Parietal lobe (tissue), 2 donors: ENCODE results near the gene ZNF318. TPM values are rescaled to one million over a fixed set of nuclear protein-coding genes. Genes with fewer than 3 reads are reported as not detected.

Experiments
- small RNA-seq: library from RNA; depleted of rRNA; stranded (forward); fragments of <200 nt; gene quantifications from one replicate; pipeline ENCODE3, GENCODE V24; 2014; ENCODE audit warnings: low replicate concordance
- total RNA-seq: library from RNA; depleted of rRNA; stranded (reverse); fragments of >200 nt; gene quantifications from one replicate; pipeline ENCODE4 v1.2.3, GENCODE V29; 2014

The ZNF318 gene, protein sequence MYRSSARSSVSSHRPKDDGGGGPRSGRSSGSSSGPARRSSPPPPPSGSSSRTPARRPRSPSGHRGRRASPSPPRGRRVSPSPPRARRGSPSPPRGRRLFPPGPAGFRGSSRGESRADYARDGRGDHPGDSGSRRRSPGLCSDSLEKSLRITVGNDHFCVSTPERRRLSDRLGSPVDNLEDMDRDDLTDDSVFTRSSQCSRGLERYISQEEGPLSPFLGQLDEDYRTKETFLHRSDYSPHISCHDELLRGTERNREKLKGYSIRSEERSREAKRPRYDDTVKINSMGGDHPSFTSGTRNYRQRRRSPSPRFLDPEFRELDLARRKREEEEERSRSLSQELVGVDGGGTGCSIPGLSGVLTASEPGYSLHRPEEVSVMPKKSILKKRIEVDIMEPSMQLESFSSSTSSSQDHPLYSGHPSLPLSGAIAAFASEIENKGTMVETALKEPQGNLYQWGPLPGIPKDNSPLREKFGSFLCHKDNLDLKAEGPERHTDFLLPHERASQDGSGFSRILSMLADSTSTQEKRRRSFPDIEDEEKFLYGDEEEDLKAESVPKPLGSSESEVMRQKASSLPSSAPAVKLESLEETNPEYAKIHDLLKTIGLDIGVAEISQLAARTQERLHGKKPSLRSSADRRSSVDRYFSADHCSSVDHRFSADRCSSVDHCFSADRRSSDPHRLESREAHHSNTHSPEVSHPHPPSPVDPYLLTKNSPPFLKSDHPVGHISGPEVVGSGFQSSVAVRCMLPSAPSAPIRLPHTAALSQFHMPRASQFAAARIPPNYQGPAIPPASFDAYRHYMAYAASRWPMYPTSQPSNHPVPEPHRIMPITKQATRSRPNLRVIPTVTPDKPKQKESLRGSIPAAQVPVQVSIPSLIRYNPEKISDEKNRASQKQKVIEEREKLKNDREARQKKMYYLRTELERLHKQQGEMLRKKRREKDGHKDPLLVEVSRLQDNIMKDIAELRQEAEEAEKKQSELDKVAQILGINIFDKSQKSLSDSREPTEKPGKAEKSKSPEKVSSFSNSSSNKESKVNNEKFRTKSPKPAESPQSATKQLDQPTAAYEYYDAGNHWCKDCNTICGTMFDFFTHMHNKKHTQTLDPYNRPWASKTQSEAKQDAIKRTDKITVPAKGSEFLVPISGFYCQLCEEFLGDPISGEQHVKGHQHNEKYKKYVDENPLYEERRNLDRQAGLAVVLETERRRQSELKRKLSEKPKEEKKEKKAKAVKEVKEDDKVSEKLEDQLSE (N-terminal part only)
- total RNA-seq: 38.5 TPM

GRCh38 chr6:43369174-43370002 is at the start of gene ZNF318:
Gene ZNF318 (minus strand): TSS chr6:43369647. CDS start chr6:43369365, 282 bp downstream.

GRCh38 chr6:43308101-43308989 is 61.1 kb downstream of the ZNF318 start, which contains the start of gene CRIP3:
Gene CRIP3 (minus strand): TSS chr6:43308826. CDS start chr6:43308792, 34 bp downstream.

DNA sequence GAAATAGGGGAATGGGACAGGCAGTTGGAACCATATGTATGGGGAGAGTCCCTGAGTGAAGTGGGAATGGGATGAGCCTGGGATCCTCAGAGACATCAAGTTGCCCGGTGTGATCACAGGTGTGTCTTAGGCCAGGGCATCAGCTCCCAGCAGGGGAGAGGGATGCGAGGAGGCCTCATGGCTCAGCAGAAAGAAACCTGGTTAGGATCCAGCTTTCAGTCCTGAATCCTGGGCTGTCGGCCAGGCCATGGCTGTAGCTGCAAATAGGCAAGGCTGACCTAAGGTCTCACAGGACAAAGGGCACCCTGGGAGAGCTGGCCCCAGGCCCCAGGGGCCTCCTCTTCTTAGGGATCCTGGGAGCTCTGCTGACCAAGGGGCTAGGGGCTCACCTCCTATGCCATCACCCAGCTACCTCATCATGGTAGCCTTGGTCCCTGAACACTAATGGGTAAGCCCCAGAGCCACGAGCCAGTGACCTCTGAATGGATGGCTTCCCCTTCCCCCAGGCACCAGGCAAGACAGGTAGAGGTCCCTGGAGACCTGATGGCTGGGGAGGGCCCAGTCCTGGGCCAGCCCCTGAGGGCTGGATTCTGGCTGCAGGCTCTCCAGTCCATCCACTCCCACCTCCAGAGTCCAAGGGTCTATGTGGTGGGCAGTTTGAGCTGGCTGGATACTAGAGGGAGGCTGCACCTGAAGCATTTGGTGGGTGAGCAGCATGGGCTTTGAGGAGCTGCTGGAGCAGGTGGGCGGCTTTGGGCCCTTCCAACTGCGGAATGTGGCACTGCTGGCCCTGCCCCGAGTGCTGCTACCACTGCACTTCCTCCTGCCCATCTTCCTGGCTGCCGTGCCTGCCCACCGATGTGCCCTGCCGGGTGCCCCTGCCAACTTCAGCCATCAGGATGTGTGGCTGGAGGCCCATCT is 71.5 kb downstream of the ZNF318 start, which contains the start of gene SLC22A7:
SLC22A7 (plus strand) TSS at position 617 of the 921 bp plus-strand sequence; CDS start at position 716, 99 bp downstream.

Small RNA genes lying within 50 kb of the gene (small RNA-seq; reads per million reads assigned to genes)
- gene AL590383.1 (not detected), gene RPL12P47 (not detected)

Other genes starting within 250 kb of the ZNF318 start
- 12.5 TPM for gene SRF, start 198.4 kb downstream of the ZNF318 start, total RNA-seq
- 52.6 TPM for gene CUL9, start 187.5 kb downstream of the ZNF318 start, total RNA-seq
- gene DNPH1, start 140.2 kb downstream of the ZNF318 start, total RNA-seq: 14.4 TPM
- 26.3 TPM for gene TTBK1, start 126.2 kb downstream of the ZNF318 start, total RNA-seq
- 1.9 TPM for gene SLC22A7, start 71.4 kb downstream of the ZNF318 start, total RNA-seq
- gene CRIP3, start 60.8 kb downstream of the ZNF318 start, total RNA-seq: 16.6 TPM
- 33.5 TPM for gene ABCC10, start 57.9 kb upstream of the ZNF318 start, total RNA-seq
- gene DLK2, start 85.9 kb upstream of the ZNF318 start, total RNA-seq: 8.5 TPM
- gene TJAP1, start 107.9 kb upstream of the ZNF318 start, total RNA-seq: 6.9 TPM
- 4.1 TPM for gene LRRC73, start 140.7 kb upstream of the ZNF318 start, total RNA-seq
- gene YIPF3, start 147.3 kb upstream of the ZNF318 start, total RNA-seq: 71.4 TPM
- 29.4 TPM for gene POLR1C, start 147.4 kb upstream of the ZNF318 start, total RNA-seq
- 62.0 TPM for gene XPO5, start 206.4 kb upstream of the ZNF318 start, total RNA-seq
- 17.8 TPM for gene POLH, start 206.5 kb upstream of the ZNF318 start, total RNA-seq